Thoracic aorta (tissue), 2 donors: ENCODE measurements around the gene PTTG1. TPM values are rescaled to one million over a fixed set of nuclear protein-coding genes. Genes with fewer than 3 reads are reported as not detected.

Source experiments
- ATAC-seq: fragments of 150-250 bp; one replicate; pipeline ENCODE4 v1.8.0; 2017; ENCODE audit warnings: low read depth; ENCODE audit not compliant: insufficient number of reproducible peaks, low FRiP score
- DNase-seq: peaks from one replicate; pipeline ENCODE4 v3.0.0-alpha.2; 2020; ENCODE audit warnings: low spot score
- H3K27ac ChIP-seq, 2 donors: fragments of 200-600 bp; sonication (generic); 1 replicate in 1 of 2; 2 replicates in 1 of 2; pipeline ENCODE4 v1.5.1; 2016; ENCODE audit warnings: mild to moderate bottlenecking in 2 of 2, moderate library complexity in 2 of 2
- H3K27me3 ChIP-seq: fragments of 200-600 bp; sonication (generic); replicated peaks from 2 replicates; pipeline ENCODE4 v1.6.0; 2016; ENCODE audit warnings: mild to moderate bottlenecking; ENCODE audit not compliant: insufficient read depth
- H3K36me3 ChIP-seq: fragments of 200-600 bp; sonication (generic); one replicate; pipeline ENCODE4 v1.5.1; 2016
- H3K4me1 ChIP-seq, 2 donors: fragments of 200-600 bp; sonication (generic); 1 replicate in 1 of 2; 2 replicates in 1 of 2; pipeline versions ENCODE4 v1.5.1 to v1.6.0; 2016; ENCODE audit warnings: low read depth in 2 of 2, mild to moderate bottlenecking in 1 of 2; ENCODE audit not compliant: control insufficient read depth in 1 of 2
- H3K4me3 ChIP-seq: fragments of 200-600 bp; sonication (generic); 2 replicates; pipeline ENCODE4 v1.5.1; 2016; ENCODE audit warnings: mild to moderate bottlenecking
- H3K9me3 ChIP-seq: fragments of 200-600 bp; sonication (generic); 2 replicates; pipeline ENCODE4 v1.5.1; 2016
- CTCF ChIP-seq: fragments of 200-600 bp; sonication (generic); IDR thresholded peaks from one replicate; pipeline ENCODE4 v1.5.1; 2019; ENCODE audit warnings: antibody characterized with exemption
- total RNA-seq, 2 donors: library from RNA; depleted of rRNA; stranded (reverse); fragments of >200 nt; gene quantifications; one replicate each; pipeline versions ENCODE4 v1.1.0 to v1.2.3, GENCODE V29; 2016

Gene PTTG1
- total RNA-seq, 2 donors from 2014 or later: 2.2 TPM; not detected in 1

DNA sequence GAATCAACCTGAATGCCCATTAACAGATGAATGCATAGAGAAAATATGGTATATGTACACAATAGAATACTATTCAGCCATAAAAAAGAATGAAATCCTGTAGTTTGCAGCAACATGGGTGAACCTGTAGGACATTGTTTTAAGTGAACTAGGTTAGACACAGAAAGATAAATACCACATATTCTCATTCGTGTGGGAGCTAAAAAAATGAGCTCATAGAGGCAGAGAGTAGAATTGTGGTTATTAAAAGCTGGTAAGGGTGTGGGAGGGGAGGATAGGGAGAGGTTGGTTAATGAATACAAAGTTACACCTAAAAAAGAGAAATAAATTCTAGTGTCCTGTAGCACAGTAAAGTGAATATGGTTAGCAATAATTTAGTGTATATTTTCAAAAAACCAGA, 23.5 kb downstream of the PTTG1 start:
- no peak for TF ChIP-seq CTCF
- ATAC-seq (no peak), DNase-seq (no peak)
- no peak overlapping the region for H3K4me3 ChIP-seq
- no peaks in the 10 kb centered on the region for H3K4me1 ChIP-seq
- H3K36me3 ChIP-seq: no peaks in the 10 kb centered on the region
- no peak overlapping the region for H3K27ac ChIP-seq
- no peaks in the 10 kb centered on the region for H3K9me3 ChIP-seq
- H3K27me3 ChIP-seq: no peaks in the 10 kb centered on the region

- H3K27ac ChIP-seq: no peak overlapping the region
- DNase-seq (no peak), ATAC-seq (no peak)
- H3K4me1 ChIP-seq: no peaks in the 10 kb centered on the region
- TF ChIP-seq CTCF: no peak
- no peak overlapping the region for H3K4me3 ChIP-seq
- no peaks in the 10 kb centered on the region for H3K27me3 ChIP-seq
- no peaks in the 10 kb centered on the region for H3K36me3 ChIP-seq
- no peaks in the 10 kb centered on the region for H3K9me3 ChIP-seq
These were observed 24.1 kb downstream of the PTTG1 start for GRCh38 chr5:160445751-160446150.

GRCh38 chr5:160448886-160449285, 27.2 kb downstream of the PTTG1 start:
- ATAC-seq (no peak), DNase-seq (no peak)
- Histone ChIP-seq H3K27me3 (no peaks in the 10 kb centered on the region), H3K4me3 (no peak overlapping the region), H3K36me3 (no peaks in the 10 kb centered on the region), H3K4me1 (no peaks in the 10 kb centered on the region), H3K27ac (no peak overlapping the region), H3K9me3 (no peaks in the 10 kb centered on the region)
- no peak for TF ChIP-seq CTCF

GRCh38 chr5:160449458-160449857, 27.8 kb downstream of the PTTG1 start:
- no peak for TF ChIP-seq CTCF

GRCh38 chr5:160450164-160450932, 28.7 kb downstream of the PTTG1 start:
- no peak overlapping the region for H3K27ac ChIP-seq
- TF ChIP-seq CTCF: no peak
- ATAC-seq (no peak), DNase-seq (no peak)
- no peaks in the 10 kb centered on the region for H3K9me3 ChIP-seq
- H3K4me3 ChIP-seq: no peak overlapping the region
- H3K4me1 ChIP-seq: no peaks in the 10 kb centered on the region
- H3K36me3 ChIP-seq: no peaks in the 10 kb centered on the region
- no peaks in the 10 kb centered on the region for H3K27me3 ChIP-seq

More at GRCh38 chr5:160449458-160449857, 27.8 kb downstream of the PTTG1 start:
- no peaks in the 10 kb centered on the region for H3K27me3 ChIP-seq
- no peaks in the 10 kb centered on the region for H3K9me3 ChIP-seq
- no peak overlapping the region for H3K27ac ChIP-seq
- H3K36me3 ChIP-seq: no peaks in the 10 kb centered on the region
- H3K4me3 ChIP-seq: no peak overlapping the region
- ATAC-seq (no peak), DNase-seq (no peak)
- H3K4me1 ChIP-seq: no peaks in the 10 kb centered on the region
